Measurements from ENCODE around the gene FCHSD2.

Gene FCHSD2

GRCh38 chr11:73151416-73151815 is 9.3 kb upstream of the FCHSD2 start:
- no peak for DNase-seq (ENCODE audit: low read depth)
- no peak for TF ChIP-seq CTCF (IDR thresholded peaks at IDR 0.05; ENCODE audit: low read depth, low read length)
- no peak for TF ChIP-seq MAX (IDR thresholded peaks at IDR 0.05; ENCODE audit: low read depth, low read length)
- TF ChIP-seq MYC (IDR thresholded peaks at IDR 0.05; ENCODE audit: low read depth, low read length) = no peak
- TF ChIP-seq POLR2A (IDR thresholded peaks at IDR 0.05; ENCODE audit: extremely low read depth, insufficient read length) = no peak
- H3K4me3 ChIP-seq (ENCODE audit: low read depth, low read length) = no peak overlapping the region

GRCh38 chr11:73149105-73149504 is 7.0 kb upstream of the FCHSD2 start:
- no peak overlapping the region for H3K4me3 ChIP-seq (ENCODE audit: low read depth, low read length)
- TF ChIP-seq MYC (IDR thresholded peaks at IDR 0.05; ENCODE audit: low read depth, low read length) (no peak), MAX (IDR thresholded peaks at IDR 0.05; ENCODE audit: low read depth, low read length) (no peak), CTCF (IDR thresholded peaks at IDR 0.05; ENCODE audit: low read depth, low read length) (no peak), POLR2A (IDR thresholded peaks at IDR 0.05; ENCODE audit: extremely low read depth, insufficient read length) (no peak)
- no peak for DNase-seq (ENCODE audit: low read depth)

- DNase-seq (ENCODE audit: low read depth) = no peak
- H3K4me3 ChIP-seq (ENCODE audit: low read depth, low read length) = no peak overlapping the region
- no peak for TF ChIP-seq MAX (IDR thresholded peaks at IDR 0.05; ENCODE audit: low read depth, low read length)
- no peak for TF ChIP-seq POLR2A (IDR thresholded peaks at IDR 0.05; ENCODE audit: extremely low read depth, insufficient read length)
- no peak for TF ChIP-seq CTCF (IDR thresholded peaks at IDR 0.05; ENCODE audit: low read depth, low read length)
- TF ChIP-seq MYC (IDR thresholded peaks at IDR 0.05; ENCODE audit: low read depth, low read length) = no peak
These were observed 5.9 kb upstream of the FCHSD2 start for GRCh38 chr11:73147771-73148681.

GRCh38 chr11:73145986-73146575 is 4.0 kb upstream of the FCHSD2 start:
- no peak for DNase-seq (ENCODE audit: low read depth)
- no peak overlapping the region for H3K4me3 ChIP-seq (ENCODE audit: low read depth, low read length)
- TF ChIP-seq MAX (IDR thresholded peaks at IDR 0.05; ENCODE audit: low read depth, low read length) = no peak
- no peak for TF ChIP-seq CTCF (IDR thresholded peaks at IDR 0.05; ENCODE audit: low read depth, low read length)
- no peak for TF ChIP-seq POLR2A (IDR thresholded peaks at IDR 0.05; ENCODE audit: extremely low read depth, insufficient read length)
- TF ChIP-seq MYC (IDR thresholded peaks at IDR 0.05; ENCODE audit: low read depth, low read length) = no peak

GRCh38 chr11:73143126-73143838 is 1.2 kb upstream of the FCHSD2 start:
- no peak for TF ChIP-seq POLR2A (IDR thresholded peaks at IDR 0.05; ENCODE audit: extremely low read depth, insufficient read length)
- TF ChIP-seq MAX (IDR thresholded peaks at IDR 0.05; ENCODE audit: low read depth, low read length) = peak; percentile 67
- peak; percentile 38; the same call in 1 of the 2 replicates for TF ChIP-seq MYC (IDR thresholded peaks at IDR 0.05; ENCODE audit: low read depth, low read length)
- H3K4me3 ChIP-seq (ENCODE audit: low read depth, low read length) = peak overlapping the region; percentile 49
- peak; percentile 88 for DNase-seq (ENCODE audit: low read depth)

All from NB4 (cell line).